H9 (cell line): ENCODE measurements around the gene HIF1A. TPM values are rescaled to one million over a fixed set of nuclear protein-coding genes. Genes with fewer than 3 reads are reported as not detected.
A peak's percentile ranks its signal among the peaks of the same experiment; 100 is the strongest.

Experiments used
- DNase-seq: peaks from one replicate; pipeline ENCODE4 v3.0.0-alpha.2; 2017
- H2AFZ ChIP-seq: one replicate; pipeline ENCODE4 v1.6.1; 2013; ENCODE audit warnings: mild to moderate bottlenecking, low read length, control low read depth, moderate library complexity
- H2AK5ac ChIP-seq: 2 replicates; pipeline ENCODE4 v1.6.1; 2013; ENCODE audit warnings: low read length, control low read depth, mixed read lengths; ENCODE audit not compliant: insufficient read length
- H2BK120ac ChIP-seq: one replicate; pipeline ENCODE4 v1.6.1; 2013; ENCODE audit warnings: low read depth, mild to moderate bottlenecking, low read length, control low read depth, inconsistent platforms; ENCODE audit not compliant: poor library complexity, severe bottlenecking
- H2BK12ac ChIP-seq: 2 replicates; pipeline ENCODE4 v1.6.1; 2013; ENCODE audit warnings: low read length, control low read depth, mixed read lengths, low read depth; ENCODE audit not compliant: insufficient read length
- H2BK15ac ChIP-seq: 2 replicates; pipeline ENCODE4 v1.6.1; 2013; ENCODE audit warnings: low read depth, low read length, control low read depth
- H2BK20ac ChIP-seq: one replicate; pipeline ENCODE4 v1.6.1; 2013; ENCODE audit warnings: low read depth, mild to moderate bottlenecking, low read length, control low read depth, inconsistent platforms; ENCODE audit not compliant: poor library complexity, severe bottlenecking
- H2BK5ac ChIP-seq: 2 replicates; pipeline ENCODE4 v1.6.1; 2013; ENCODE audit warnings: low read length, control low read depth, mixed read lengths; ENCODE audit not compliant: insufficient read length
- H3K14ac ChIP-seq: 2 replicates; pipeline ENCODE4 v1.6.1; 2013; ENCODE audit warnings: low read length, control low read depth; ENCODE audit not compliant: insufficient read depth
- H3K18ac ChIP-seq: 2 replicates; pipeline ENCODE4 v1.6.1; 2013; ENCODE audit warnings: low read depth, mild to moderate bottlenecking, mixed read lengths, low read length, control low read depth; ENCODE audit not compliant: insufficient read length
- H3K23ac ChIP-seq: 2 replicates; pipeline ENCODE4 v1.6.1; 2013; ENCODE audit warnings: low read length, control low read depth, mixed read lengths, low read depth; ENCODE audit not compliant: insufficient read length
- H3K23me2 ChIP-seq: 2 replicates; pipeline ENCODE4 v1.6.1; 2013; ENCODE audit warnings: low read depth, mild to moderate bottlenecking, mixed read lengths, low read length, control low read depth; ENCODE audit not compliant: insufficient read length, poor library complexity, severe bottlenecking
- H3K27ac ChIP-seq: 2 replicates; pipeline ENCODE4 v1.5.1; 2013; ENCODE audit warnings: low read length, control low read depth, mixed read lengths, low read depth; ENCODE audit not compliant: insufficient read length
- H3K27me3 ChIP-seq: 2 replicates; pipeline ENCODE4 v1.6.1; 2013; ENCODE audit warnings: low read length, control low read depth, inconsistent platforms; ENCODE audit not compliant: insufficient read depth
- H3K4ac ChIP-seq: 2 replicates; pipeline ENCODE4 v1.6.1; 2013; ENCODE audit warnings: low read depth, mild to moderate bottlenecking, control low read depth, inconsistent platforms, low read length, moderate library complexity
- H3K4me1 ChIP-seq: 2 replicates; pipeline ENCODE4 v1.6.1; 2013; ENCODE audit warnings: low read length, control low read depth, inconsistent platforms; ENCODE audit not compliant: insufficient read depth
- H3K4me2 ChIP-seq: 2 replicates; pipeline ENCODE4 v1.6.1; 2013; ENCODE audit warnings: low read length, control low read depth, mixed read lengths; ENCODE audit not compliant: insufficient read length, insufficient read depth
- H3K56ac ChIP-seq: 2 replicates; pipeline ENCODE4 v1.6.1; 2013; ENCODE audit warnings: low read depth, mild to moderate bottlenecking, mixed read lengths, low read length, control low read depth; ENCODE audit not compliant: insufficient read length
- H3K79me1 ChIP-seq: 2 replicates; pipeline ENCODE4 v1.6.1; 2013; ENCODE audit warnings: low read depth, mild to moderate bottlenecking, moderate library complexity, low read length, control low read depth, inconsistent platforms; ENCODE audit not compliant: insufficient read depth, poor library complexity, severe bottlenecking
- H3K79me2 ChIP-seq: 2 replicates; pipeline ENCODE4 v1.6.1; 2013; ENCODE audit warnings: low read length, control low read depth, inconsistent platforms; ENCODE audit not compliant: insufficient read depth
- H3K9ac ChIP-seq: 2 replicates; pipeline ENCODE4 v1.6.1; 2013; ENCODE audit warnings: low read length, control low read depth, mixed read lengths; ENCODE audit not compliant: insufficient read length; ENCODE audit errors: extremely low read depth
- H3K9me3 ChIP-seq: one replicate; pipeline ENCODE4 v1.6.1; 2013; ENCODE audit warnings: low read depth, low read length, inconsistent platforms; ENCODE audit not compliant: control insufficient read depth
- H3T11ph ChIP-seq: one replicate; pipeline ENCODE4 v1.6.1; 2013; ENCODE audit warnings: mild to moderate bottlenecking, low read length, control low read depth, inconsistent platforms
- H4K20me1 ChIP-seq: one replicate; pipeline ENCODE4 v1.6.1; 2013; ENCODE audit not compliant: control insufficient read depth, insufficient read length, insufficient read depth
- H4K5ac ChIP-seq: 2 replicates; pipeline ENCODE4 v1.6.1; 2013; ENCODE audit warnings: low read depth, mild to moderate bottlenecking, mixed read lengths, low read length, control low read depth; ENCODE audit not compliant: insufficient read length
- H4K8ac ChIP-seq: replicated peaks from 2 replicates; pipeline ENCODE4 v1.6.1; 2013; ENCODE audit warnings: low read length, control low read depth, mixed read lengths, low read depth; ENCODE audit not compliant: insufficient read length
- H4K91ac ChIP-seq: 2 replicates; pipeline ENCODE4 v1.6.1; 2013; ENCODE audit warnings: low read depth, mild to moderate bottlenecking, moderate library complexity, mixed read lengths, low read length, control low read depth; ENCODE audit not compliant: insufficient read length
- H3K27ac Mint-ChIP-seq, 3 experiments: 2 replicates in 2 of 3; 3 replicates in 1 of 3; pipeline ENCODE4 v1.8.0; 2020 to 2021; ENCODE audit warnings: mixed read lengths in 3 of 3, mild to moderate bottlenecking in 1 of 3, moderate library complexity in 1 of 3
- H3K27me3 Mint-ChIP-seq: 2 replicates; pipeline ENCODE4 v1.8.0; 2021; ENCODE audit warnings: low read depth, mild to moderate bottlenecking, moderate library complexity, mixed read lengths
- H3K36me3 Mint-ChIP-seq, 3 experiments: 2 replicates in 2 of 3; 3 replicates in 1 of 3; pipeline ENCODE4 v1.8.0; 2020 to 2021; ENCODE audit warnings: low read depth in 3 of 3, mixed read lengths in 3 of 3; ENCODE audit not compliant: insufficient read depth in 1 of 3
- H3K4me1 Mint-ChIP-seq, 2 experiments: 2 replicates each; pipeline ENCODE4 v1.8.0; 2020; ENCODE audit warnings: mixed read lengths in 2 of 2
- H3K4me3 Mint-ChIP-seq, 2 experiments: 2 replicates in 1 of 2; 3 replicates in 1 of 2; pipeline ENCODE4 v1.8.0; 2020 to 2021; ENCODE audit warnings: mild to moderate bottlenecking in 2 of 2, mixed read lengths in 2 of 2, moderate library complexity in 1 of 2
- H3K9me3 Mint-ChIP-seq, 2 experiments: 2 replicates in 1 of 2; 3 replicates in 1 of 2; pipeline ENCODE4 v1.8.0; 2020; ENCODE audit warnings: mild to moderate bottlenecking in 2 of 2, mixed read lengths in 2 of 2, moderate library complexity in 1 of 2
- CTCF ChIP-seq: fragments of 200-600 bp; sonication (generic); conservative IDR thresholded peaks from 3 replicates; pipeline ENCODE4 v1.8.0; 2021; ENCODE audit warnings: antibody characterized with exemption, mild to moderate bottlenecking
- WGBS: extraction: QIAGEN DNeasy Blood & Tissue Kit; methylation state at CpG from one replicate; pipeline ENCODE4 v1.1.7; 2013; ENCODE audit warnings: missing lambda C conversion rate, low lambda C conversion rate, mixed read lengths; ENCODE audit not compliant: insufficient read length; ENCODE audit errors: extremely low coverage; 5-methylcytosine and 5-hydroxymethylcytosine counted together
- total RNA-seq: library from RNA; stranded (reverse); gene quantifications from 2 replicates; pipeline ENCODE4 v1.2.1, GENCODE V29; 2021

Gene HIF1A
- total RNA-seq, 1 experiment from 2014 or later = 154 TPM

- Histone ChIP-seq H4K20me1 (no peaks in the 10 kb centered on the region), H3K27ac (no peak overlapping the region)
Observed at GRCh38 chr14:61730756-61731373, 35.6 kb downstream of the HIF1A start.

More at GRCh38 chr14:61730756-61731373, 35.6 kb downstream of the HIF1A start:
- H2AK5ac ChIP-seq = no peak overlapping the region
- no CpG with 5 or more reads among the region's 2 CpGs for WGBS
- H3K23me2 ChIP-seq = no peaks in the 10 kb centered on the region
- Mint-ChIP-seq H3K27me3 (no peaks in the 10 kb centered on the region), H3K36me3 (peaks cover 63 to 94% (median 92%) of the 10 kb centered on the region in 3 experiments), H3K9me3 (no peaks in the 10 kb centered on the region), H3K4me3 (no peak overlapping the region), H3K27ac (0 out of 7 replicates have a peak overlapping the region, but pooled peaks of 1 of the 3 experiments have one; percentile 56), H3K4me1 (no peaks in the 10 kb centered on the region)
- no peak overlapping the region for H3K4me2 ChIP-seq
- H3K23ac ChIP-seq = no peak overlapping the region
- no peak overlapping the region for H3T11ph ChIP-seq
- H3K9me3 ChIP-seq = no peaks in the 10 kb centered on the region
- H2BK15ac ChIP-seq = no peak overlapping the region
- no peaks in the 10 kb centered on the region for H3K27me3 ChIP-seq
- no peak overlapping the region for H3K18ac ChIP-seq
- H3K56ac ChIP-seq = no peak overlapping the region
- DNase-seq = no peak
- no peak overlapping the region for H2BK12ac ChIP-seq
- H3K79me2 ChIP-seq = no peaks in the 10 kb centered on the region; the same call in 1 of the 2 replicates
- no peak overlapping the region for H3K14ac ChIP-seq
- no peak overlapping the region for H3K4ac ChIP-seq
- H3K4me1 ChIP-seq = no peaks in the 10 kb centered on the region
- no peak overlapping the region for H4K91ac ChIP-seq
- H4K5ac ChIP-seq = no peak overlapping the region
- H2BK120ac ChIP-seq = no peak overlapping the region
- no peak overlapping the region for H3K9ac ChIP-seq
- no peaks in the 10 kb centered on the region for H3K79me1 ChIP-seq
- no peak overlapping the region for H2AFZ ChIP-seq
- H2BK20ac ChIP-seq = no peak overlapping the region
- H2BK5ac ChIP-seq = no peak overlapping the region
- TF ChIP-seq CTCF = peak; percentile 49; the same call in 2 of the 3 replicates
- H4K8ac ChIP-seq = no peak overlapping the region
